A673 (cell line): Measurements from ENCODE around the gene TBC1D22A. TPM values are rescaled to one million over a fixed set of nuclear protein-coding genes. Genes with fewer than 3 reads are reported as not detected.

Experiments
- BruUV-seq: library from RNA; stranded (reverse); fragments of 400-500 nt; replicated peaks from 2 replicates; lab custom pipeline; 2021; lab: Mats Ljungman, UMichigan
- CTCF ChIA-PET: fragments of 300-600 bp; sonication (Branson Sonifier 250); formaldehyde crosslinking; loops from one replicate; lab custom pipeline; 2022; ENCODE audit warnings: antibody characterized with exemption; lab: Charles Lee
- POLR2A ChIA-PET: fragments of 300-600 bp; sonication (Branson Sonifier 250); formaldehyde crosslinking; loops from one replicate; lab custom pipeline; 2022; ENCODE audit warnings: antibody characterized with exemption; ENCODE audit not compliant: low non-redundant PET; lab: Charles Lee
- DNase-seq: peaks from one replicate; pipeline ENCODE4 v3.0.0-alpha.2; 2015; ENCODE audit warnings: low spot score
- H3K27ac ChIP-seq: fragments of 200-600 bp; sonication (generic); 2 replicates; pipeline ENCODE4 v1.5.1; 2016; ENCODE audit warnings: mixed run types, low read depth, mild to moderate bottlenecking, mixed read lengths, antibody characterized with exemption, low read length; ENCODE audit not compliant: poor library complexity, severe bottlenecking
- H3K27me3 ChIP-seq: fragments of 200-600 bp; sonication (generic); replicated peaks from 2 replicates; pipeline ENCODE4 v1.6.1; 2017; ENCODE audit warnings: mixed run types, low read depth, mild to moderate bottlenecking, mixed read lengths, antibody characterized with exemption, low read length; ENCODE audit not compliant: insufficient read depth, poor library complexity
- H3K36me3 ChIP-seq: fragments of 200-600 bp; sonication (generic); 2 replicates; pipeline ENCODE4 v1.6.1; 2016; ENCODE audit warnings: mixed run types, mild to moderate bottlenecking, mixed read lengths, antibody characterized with exemption, low read length; ENCODE audit not compliant: insufficient read depth, poor library complexity, severe bottlenecking
- H3K4me1 ChIP-seq: fragments of 200-600 bp; sonication (generic); 2 replicates; pipeline ENCODE4 v1.6.1; 2017; ENCODE audit warnings: mixed run types, mild to moderate bottlenecking, mixed read lengths, antibody characterized with exemption, low read length; ENCODE audit not compliant: insufficient read depth, poor library complexity, severe bottlenecking
- H3K4me3 ChIP-seq: fragments of 200-600 bp; sonication (generic); 2 replicates; pipeline ENCODE4 v1.5.1; 2016; ENCODE audit warnings: low read depth, mixed run types, mild to moderate bottlenecking, mixed read lengths, low read length; ENCODE audit not compliant: poor library complexity, severe bottlenecking
- H3K9me3 ChIP-seq: fragments of 200-600 bp; sonication (generic); 2 replicates; pipeline ENCODE4 v1.6.1; 2016; ENCODE audit warnings: mixed run types, low read depth, mild to moderate bottlenecking, mixed read lengths, antibody characterized with exemption, low read length; ENCODE audit not compliant: poor library complexity, severe bottlenecking
- EZH2 ChIP-seq: fragments of 200-600 bp; sonication (generic); IDR thresholded peaks from 2 replicates; pipeline ENCODE4 v1.6.1; 2017; ENCODE audit warnings: borderline replicate concordance, low read depth, mild to moderate bottlenecking, mixed read lengths, antibody characterized with exemption, low read length; ENCODE audit not compliant: poor library complexity, severe bottlenecking
- intact Hi-C: fragments of 100-400 bp; cut with micrococcal nuclease; formaldehyde crosslinking; loops from one replicate; pipeline ENCODE4 v1.10.0; 2022; ENCODE audit not compliant: unreplicated experiment
- total RNA-seq: library from RNA; stranded (reverse); gene quantifications from 2 replicates; pipeline ENCODE4 v1.2.3, GENCODE V29; 2021
- TF ChIP-seq, protein P1 (sequence below): fragments of 300-800, 200-600 bp; sonication (generic); conservative IDR thresholded peaks from 2 replicates; pipeline ENCODE4 v1.5.1; 2017; ENCODE audit warnings: low read depth, mild to moderate bottlenecking, antibody characterized with exemption, low read length, moderate library complexity, mixed read lengths

Gene TBC1D22A
- total RNA-seq, 1 experiment from 2014 or later, result 22.5 TPM

DNA sequence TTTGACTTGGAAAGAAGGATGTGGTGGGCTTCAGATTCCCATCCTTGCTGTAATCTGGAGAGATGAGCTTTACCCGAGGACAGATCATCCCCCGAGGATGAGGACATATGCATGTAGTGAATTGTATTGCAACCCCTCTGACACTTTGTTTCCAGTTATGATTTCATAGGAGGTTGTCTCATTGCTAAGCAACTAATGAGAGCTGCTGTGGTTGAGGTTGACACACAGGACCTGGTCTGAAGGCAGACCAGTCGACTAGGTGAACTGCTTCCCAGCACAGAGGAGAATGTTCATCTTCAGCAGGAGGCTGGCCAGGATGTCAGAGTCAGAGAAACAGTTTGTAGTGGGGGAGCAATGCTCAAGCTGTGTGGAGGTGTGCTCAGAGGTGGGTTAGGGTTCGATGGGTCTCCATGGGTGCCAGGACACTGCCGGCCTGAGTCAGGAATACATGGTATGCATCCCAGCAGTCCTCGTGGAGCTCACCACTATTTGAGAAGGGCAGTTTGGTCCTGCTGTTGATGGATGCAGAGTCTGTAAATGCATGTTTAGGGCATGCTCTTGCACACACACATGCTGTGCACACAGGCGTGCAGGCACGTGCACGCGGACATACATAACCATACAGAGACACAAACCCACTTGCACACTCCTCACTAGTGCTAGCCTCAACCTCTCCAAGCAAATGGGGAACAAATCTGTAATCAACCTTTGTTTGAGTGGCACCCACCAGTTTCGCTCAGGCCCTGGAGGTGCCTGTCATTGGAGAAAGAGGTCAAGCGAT is 153.7 kb downstream of the TBC1D22A start:
- intact Hi-C loops, result no loop called here
- Histone ChIP-seq H3K27me3 (no peaks in the 10 kb centered on the region), H3K36me3 (peaks cover 3% of the 10 kb centered on the region), H3K9me3 (no peaks in the 10 kb centered on the region), H3K4me1 (no peaks in the 10 kb centered on the region), H3K27ac (no peak overlapping the region), H3K4me3 (no peak overlapping the region)
- DNase-seq, result no peak
- ChIA-PET POLR2A (no interaction called here), CTCF (no interaction called here)
- TF ChIP-seq, protein P1, sequence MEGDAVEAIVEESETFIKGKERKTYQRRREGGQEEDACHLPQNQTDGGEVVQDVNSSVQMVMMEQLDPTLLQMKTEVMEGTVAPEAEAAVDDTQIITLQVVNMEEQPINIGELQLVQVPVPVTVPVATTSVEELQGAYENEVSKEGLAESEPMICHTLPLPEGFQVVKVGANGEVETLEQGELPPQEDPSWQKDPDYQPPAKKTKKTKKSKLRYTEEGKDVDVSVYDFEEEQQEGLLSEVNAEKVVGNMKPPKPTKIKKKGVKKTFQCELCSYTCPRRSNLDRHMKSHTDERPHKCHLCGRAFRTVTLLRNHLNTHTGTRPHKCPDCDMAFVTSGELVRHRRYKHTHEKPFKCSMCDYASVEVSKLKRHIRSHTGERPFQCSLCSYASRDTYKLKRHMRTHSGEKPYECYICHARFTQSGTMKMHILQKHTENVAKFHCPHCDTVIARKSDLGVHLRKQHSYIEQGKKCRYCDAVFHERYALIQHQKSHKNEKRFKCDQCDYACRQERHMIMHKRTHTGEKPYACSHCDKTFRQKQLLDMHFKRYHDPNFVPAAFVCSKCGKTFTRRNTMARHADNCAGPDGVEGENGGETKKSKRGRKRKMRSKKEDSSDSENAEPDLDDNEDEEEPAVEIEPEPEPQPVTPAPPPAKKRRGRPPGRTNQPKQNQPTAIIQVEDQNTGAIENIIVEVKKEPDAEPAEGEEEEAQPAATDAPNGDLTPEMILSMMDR, result no peak
- TF ChIP-seq EZH2, result no peak
- BruUV-seq, result no TSS peak

DNA sequence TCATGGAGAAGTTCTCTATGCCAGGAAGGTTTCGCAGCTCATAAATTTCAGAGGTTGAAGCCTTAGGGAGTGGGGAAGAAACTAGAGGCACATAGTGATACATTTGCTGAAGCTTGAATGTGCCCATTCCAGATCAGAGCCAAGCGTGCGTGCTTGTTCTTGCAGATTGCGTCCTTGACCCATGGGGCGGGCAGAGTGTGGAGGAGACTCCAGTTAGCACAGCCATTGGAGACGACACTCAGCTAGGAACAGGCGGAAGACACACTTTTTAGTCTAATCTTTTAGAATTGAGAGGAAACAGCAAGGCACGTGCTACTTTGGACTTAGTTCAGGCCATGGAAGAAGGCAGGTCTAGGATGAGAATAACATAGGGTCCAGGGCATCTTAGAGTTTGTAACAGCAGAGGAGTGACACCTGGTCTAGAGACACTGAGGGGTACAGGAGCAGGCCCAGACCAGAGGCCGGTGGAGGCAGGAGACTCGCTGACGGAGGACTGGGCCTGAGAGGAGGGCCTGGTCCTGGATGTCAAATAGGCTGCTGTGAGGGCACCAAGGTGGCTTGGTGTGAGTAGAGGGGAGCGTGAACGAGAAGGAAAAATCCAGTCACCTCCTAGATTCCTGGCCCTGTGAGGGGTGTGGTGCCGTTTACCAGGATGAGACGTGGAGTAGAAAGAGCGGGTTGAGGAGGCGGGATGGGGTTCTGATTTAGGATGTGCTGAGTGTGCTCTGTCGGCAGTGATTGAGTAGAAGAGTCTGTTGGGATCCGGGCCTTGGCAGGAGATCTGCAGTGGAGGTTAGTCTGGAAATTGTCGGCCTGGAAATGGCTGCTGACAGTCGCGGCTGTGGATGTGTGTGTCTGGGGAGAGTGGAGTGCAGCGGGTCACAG is 154.7 kb downstream of the TBC1D22A start:
- CTCF ChIA-PET, result no interaction called here
- Histone ChIP-seq H3K4me3 (no peak overlapping the region), H3K27me3 (no peaks in the 10 kb centered on the region), H3K9me3 (peaks cover 3% of the 10 kb centered on the region), H3K4me1 (no peaks in the 10 kb centered on the region), H3K36me3 (peaks cover 3% of the 10 kb centered on the region), H3K27ac (no peak overlapping the region)
- intact Hi-C loops, result no loop called here
- POLR2A ChIA-PET, result no interaction called here
- TF ChIP-seq EZH2, result no peak
- TF ChIP-seq, protein P1, result no peak
- no peak for DNase-seq
- no TSS peak for BruUV-seq

DNA sequence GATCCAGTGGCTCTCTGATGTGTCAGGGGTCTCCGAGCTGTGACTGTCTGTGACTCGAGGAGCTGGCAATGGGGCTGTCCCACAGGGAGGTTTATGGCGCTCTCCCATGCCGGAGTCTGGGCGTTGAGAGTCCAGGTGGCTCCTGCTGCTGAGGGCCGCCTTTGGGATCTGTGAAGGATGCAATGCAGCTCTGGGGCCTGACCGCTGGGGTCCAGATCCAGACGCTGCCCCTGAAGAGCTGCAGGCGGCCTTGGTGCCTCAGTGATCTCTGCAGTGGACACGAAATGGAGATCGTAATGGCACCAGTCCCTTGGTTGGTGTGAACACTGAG is 155.3 kb downstream of the TBC1D22A start:
- peaks cover 3% of the 10 kb centered on the region for H3K36me3 ChIP-seq
- no peak overlapping the region for H3K4me3 ChIP-seq
- intact Hi-C loops, result no loop called here
- no TSS peak for BruUV-seq
- CTCF ChIA-PET, result no interaction called here
- H3K27ac ChIP-seq, result no peak overlapping the region
- DNase-seq, result no peak
- no peak for TF ChIP-seq EZH2
- TF ChIP-seq, protein P1, result no peak
- H3K27me3 ChIP-seq, result no peaks in the 10 kb centered on the region
- POLR2A ChIA-PET, result no interaction called here
- no peaks in the 10 kb centered on the region for H3K4me1 ChIP-seq
- H3K9me3 ChIP-seq, result peaks cover 5% of the 10 kb centered on the region
